HG02798 (cell line): ENCODE results near the gene IL1RAPL1.
"Not testable (repeated sequence)": the region's sequence is repeated elsewhere in the genome, so short reads cannot be mapped to it uniquely, and the experiment has no call there.

ENCODE experiments used
- ATAC-seq: cut with Tn5 transposase; IDR thresholded peaks from one replicate; pipeline ENCODE4 v1.9.1; 2021; ENCODE audit warnings: mild to moderate bottlenecking; ENCODE audit not compliant: unreplicated experiment, poor library complexity

Gene IL1RAPL1

DNA sequence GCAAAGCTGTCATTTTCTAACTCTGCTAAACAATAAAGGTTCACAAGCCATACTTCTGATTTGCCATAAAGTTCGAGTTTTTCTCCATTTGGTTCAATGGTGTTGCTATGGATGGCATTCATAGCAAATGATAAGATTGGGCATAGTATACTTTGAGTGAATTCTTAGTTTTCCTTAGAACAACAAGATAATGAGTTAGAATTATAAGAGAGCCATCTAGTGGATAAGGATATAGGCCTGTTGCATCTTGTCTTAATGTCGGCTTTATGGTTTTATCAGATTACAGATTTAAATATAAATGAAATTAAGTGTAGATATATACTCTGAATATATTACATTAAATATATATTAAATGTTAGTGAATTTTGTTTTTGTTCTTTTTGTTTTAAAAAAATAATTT lies 644.6 kb downstream of the IL1RAPL1 start:
- ATAC-seq = no peak

DNA sequence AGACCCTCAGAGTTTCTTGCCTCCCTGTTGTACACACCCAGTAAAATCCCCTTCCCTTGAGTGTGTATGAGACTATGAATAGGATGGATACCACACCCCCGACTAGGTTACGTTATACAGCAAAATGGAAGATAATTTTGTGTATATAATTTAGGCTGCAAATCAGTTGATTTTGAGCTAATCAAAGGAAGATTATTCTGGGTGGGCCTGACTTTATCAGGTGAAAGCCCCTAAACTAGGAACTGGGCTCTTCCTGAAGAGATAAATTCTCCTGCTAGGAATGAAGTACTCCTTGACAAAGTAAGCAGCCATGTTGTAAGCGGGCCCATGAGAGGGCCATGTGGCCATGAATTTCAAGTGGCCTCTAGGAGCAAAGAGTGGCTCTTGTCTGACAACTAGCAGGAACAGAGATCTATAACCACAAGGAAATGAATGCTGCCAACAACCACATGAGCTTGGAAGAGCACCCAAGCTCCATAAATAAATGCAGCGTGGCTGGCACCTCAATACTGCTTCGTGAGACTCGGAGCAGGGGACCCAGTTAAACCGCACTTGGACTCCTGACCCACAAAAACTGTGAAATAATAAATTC lies 646.4 kb downstream of the IL1RAPL1 start:
- no peak for ATAC-seq

DNA sequence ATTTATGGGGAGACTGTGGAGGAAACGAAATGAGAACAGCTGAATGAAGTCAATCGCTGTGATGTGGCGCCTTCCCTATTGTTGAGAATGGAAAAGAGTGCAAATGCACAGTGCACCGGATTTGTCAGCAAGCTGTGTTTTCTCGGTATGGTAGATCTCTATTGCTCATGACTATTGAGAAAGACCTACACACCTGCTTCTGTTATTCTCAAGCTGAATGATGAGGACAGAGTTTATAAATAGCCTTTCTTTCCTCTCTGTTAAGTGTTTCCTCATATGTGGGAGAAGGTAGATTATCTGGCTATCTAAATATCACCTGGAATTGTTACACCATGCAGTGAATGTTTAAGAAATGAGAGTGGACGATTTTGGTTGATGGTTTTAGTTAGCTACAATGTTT lies 650.7 kb downstream of the IL1RAPL1 start:
- ATAC-seq = no peak

DNA sequence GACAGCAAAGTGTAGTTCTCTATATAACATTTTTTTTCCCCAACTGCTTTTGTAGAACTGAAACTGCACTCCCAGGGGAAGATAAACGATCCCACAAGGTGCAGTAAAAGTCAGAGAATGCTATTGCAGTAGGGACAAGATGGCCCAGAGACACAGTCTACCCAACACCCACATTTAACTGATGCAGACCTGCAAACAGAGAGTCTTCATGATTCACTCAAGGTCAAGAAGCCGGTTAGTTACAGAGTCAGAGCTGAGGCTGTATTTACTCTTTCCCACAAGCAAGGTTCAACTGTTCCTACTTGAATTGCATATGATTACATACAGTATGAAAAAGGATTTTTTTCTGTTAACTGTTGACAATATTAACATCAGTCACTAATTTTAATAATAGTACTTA lies 654.6 kb downstream of the IL1RAPL1 start:
- no peak for ATAC-seq

DNA sequence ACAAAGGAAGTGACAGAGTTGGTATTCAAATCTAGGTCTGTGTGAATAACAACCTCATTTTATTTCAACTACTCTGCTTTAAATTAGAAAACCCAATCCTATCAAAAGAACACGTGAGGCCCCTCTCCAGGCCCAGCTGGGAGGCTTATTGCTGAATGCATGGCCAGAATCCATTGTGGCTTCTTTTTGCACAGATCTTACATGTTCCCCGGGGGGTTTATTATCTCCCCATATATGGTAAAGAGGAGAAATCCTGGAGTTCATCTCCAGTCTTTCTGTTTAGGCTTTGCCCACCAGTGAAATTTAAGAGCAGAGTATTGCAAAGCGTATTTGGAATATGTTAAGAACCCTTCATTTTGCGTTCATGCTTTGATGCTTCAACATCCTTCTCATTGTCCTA lies 655.6 kb downstream of the IL1RAPL1 start:
- ATAC-seq = no peak

DNA sequence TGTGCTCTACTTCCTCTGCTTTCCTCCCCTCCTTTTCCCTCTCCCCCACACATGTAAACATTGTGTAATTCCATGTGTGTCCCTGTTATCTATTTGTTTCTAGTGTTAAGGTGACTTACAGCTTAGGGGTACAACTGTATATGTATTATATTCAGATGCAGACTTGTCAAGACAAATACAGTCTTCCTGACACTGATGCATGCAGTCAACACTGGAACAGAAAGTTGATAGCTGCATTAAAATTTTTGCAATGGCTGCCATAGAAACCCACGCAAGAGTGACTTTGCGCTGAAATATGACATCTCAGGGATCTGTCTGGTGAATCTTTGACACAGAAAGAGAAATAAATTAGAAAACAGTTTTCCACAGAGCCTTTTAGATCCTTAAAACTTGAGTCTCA lies 656.7 kb downstream of the IL1RAPL1 start:
- no peak for ATAC-seq

DNA sequence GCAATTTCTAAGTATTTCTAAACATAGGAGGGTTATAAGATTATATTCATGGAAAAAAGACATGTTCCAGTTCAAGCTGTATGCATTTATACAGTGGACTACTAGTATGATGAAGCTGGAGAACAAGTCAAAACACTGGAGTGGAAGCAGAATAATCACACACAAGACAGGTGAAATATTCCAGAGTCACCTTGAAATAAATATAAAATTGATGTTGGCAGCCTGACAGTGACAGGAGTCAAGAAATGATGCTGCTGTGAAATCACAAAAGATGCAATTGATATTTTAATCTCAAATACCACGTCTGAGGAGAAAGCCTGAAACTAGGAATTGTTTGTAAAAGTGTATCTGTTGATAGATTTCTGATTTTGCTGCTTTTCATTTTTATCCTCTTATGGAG lies 667.3 kb downstream of the IL1RAPL1 start:
- no peak for ATAC-seq

DNA sequence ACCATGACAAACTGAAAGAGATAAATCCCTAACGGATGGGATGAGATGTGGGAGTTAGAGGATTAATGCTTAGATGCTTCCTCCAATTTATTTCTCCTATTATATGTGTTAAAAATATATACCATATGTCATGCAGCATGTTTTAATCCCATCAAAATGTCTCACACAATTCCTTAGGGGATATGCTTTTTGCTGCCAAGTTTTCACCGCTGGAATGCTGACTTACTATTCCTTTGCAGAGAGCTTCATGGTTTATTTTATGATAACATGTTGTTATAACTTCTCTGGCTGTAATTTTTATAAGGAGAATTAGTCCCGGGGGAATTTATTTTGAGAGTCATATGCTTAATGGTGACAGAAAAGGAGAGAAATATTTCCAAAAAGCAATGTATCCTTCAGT lies 670.3 kb downstream of the IL1RAPL1 start:
- no peak for ATAC-seq

DNA sequence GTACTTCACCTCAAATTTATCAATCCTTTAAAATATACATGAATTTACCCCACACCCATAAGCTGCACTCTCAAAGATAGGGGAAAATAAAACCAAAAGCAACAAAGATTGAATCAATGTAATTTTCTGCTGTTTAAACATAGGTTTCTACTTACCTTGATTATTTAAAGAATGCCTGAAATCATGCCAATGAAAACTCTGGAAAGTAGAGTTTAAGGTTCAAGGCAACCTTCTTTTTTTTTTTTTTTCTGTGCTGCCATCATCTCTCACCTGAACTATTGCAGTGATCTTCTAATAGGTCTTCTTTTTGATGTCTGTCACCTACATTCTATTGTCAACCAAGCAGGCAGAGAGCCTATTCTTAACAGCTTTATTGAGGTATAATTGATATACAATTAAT lies 682.1 kb downstream of the IL1RAPL1 start:
- no peak for ATAC-seq

DNA sequence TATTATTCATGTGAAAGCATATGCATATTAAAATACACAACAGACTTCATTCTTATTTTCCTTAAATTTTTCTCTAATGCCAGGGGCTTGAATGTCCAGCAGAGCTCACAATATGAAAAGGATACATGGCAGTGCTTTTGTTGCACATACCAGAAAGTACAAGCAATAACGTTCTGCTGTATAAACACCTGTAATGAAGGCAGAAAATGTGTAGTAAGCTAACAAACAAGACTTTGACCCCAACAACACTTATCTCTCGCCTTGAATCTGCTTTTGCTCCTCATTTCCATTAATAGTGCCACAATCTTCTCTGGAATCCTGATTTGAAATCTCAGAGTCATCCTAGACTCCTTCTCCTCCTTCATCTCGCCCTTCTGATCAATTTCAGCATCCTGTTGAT lies 687.3 kb downstream of the IL1RAPL1 start:
- ATAC-seq = no peak

DNA sequence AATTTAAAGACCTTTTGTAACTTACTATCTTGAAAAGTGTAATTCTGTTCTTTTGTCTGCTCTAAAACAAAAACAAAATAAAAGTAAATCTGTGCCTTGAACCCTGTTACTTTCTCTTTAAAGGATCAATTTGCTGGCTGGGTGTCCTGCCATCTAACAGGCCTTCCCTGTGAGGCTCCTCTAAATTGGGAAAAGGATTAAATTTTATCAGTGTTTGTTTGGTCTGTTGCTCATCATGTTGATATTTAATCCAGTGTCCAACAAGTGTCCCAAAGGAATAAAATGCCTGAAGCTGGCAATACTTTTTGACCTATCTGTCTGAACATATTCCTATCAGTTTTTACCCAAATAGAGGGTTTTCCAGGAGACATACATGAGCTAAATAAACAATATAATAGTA lies 688.7 kb downstream of the IL1RAPL1 start:
- no peak for ATAC-seq

DNA sequence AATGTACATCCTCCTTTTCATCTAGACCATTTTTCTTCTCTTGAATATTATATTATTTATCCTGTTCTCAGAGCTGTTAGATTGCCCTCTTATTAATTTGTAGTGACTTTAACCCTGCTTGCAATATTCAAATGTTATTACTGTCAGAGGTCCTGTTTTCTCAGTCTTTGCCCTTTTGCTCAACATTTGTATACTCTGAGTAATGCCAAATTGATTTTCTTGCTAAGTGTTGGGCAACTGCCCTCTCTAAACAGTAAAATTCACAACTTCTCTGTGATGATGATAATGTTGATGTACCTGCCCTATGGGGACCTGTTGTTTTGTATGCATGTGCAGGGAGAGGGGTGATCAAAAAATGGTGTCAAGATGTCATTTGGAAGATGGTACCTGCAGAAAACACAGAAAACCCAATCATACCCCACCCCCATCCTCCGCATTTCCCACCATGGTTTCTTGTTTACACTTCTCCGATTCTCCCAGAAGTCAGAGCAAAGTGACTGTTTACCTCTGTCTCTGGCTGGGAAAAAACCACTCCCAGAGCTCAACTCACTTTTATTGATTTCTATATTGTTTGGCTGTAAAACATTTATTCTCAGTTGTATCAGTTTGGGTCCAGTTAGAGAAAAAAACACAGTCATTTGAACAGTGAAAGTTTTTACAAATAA lies 694.0 kb downstream of the IL1RAPL1 start:
- no peak for ATAC-seq

DNA sequence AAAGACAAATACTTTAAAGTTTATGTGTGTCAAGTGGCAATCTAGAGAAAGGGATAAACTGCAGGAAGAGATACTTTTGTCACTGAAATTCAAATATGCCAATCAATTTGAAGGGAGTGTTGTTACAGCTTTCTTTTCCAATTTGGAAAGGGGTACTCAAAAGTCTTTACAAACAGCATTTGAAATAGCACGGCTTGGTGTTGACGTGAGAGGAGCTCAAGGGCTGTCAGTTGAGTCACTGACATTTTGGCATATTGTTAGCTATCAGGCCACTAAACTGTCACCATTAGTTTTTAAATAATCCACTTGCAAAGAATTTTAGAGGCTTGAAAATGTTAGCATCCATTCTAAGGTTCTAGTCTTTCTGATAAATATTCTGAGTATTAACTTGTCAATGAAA lies 698.4 kb downstream of the IL1RAPL1 start:
- ATAC-seq = no peak

DNA sequence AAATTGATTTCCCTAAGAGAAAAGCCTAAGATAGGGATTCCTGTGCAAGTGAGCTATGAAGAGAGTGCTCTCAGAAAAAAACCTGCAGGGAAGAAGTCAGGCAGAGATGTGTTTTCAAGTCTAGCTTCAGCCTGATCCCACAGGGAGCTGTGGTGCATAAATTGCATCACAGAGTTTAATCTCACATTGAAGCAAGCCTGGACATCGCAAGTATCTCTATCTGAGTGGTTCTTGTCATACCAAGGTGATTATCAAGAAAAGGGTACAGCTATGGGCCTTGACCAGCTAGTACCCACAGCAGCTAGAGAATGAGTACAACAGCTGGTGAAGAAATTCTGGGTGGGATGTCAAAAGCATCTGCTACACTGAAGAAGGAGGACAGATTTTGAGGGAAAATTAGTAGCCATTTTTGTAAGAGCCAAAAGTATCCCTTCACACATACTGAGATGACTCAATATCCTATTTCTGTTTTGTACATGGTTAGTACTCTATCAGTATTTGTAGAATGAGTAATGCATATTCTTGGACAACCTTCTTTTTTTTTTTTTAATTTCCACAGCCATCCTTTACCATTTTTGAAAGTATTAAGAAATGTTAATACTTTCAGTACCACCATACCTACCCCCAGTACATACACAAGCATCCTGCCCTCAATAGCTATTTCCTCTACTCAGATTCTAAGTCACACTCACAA lies 708.9 kb downstream of the IL1RAPL1 start:
- ATAC-seq = no peak

DNA sequence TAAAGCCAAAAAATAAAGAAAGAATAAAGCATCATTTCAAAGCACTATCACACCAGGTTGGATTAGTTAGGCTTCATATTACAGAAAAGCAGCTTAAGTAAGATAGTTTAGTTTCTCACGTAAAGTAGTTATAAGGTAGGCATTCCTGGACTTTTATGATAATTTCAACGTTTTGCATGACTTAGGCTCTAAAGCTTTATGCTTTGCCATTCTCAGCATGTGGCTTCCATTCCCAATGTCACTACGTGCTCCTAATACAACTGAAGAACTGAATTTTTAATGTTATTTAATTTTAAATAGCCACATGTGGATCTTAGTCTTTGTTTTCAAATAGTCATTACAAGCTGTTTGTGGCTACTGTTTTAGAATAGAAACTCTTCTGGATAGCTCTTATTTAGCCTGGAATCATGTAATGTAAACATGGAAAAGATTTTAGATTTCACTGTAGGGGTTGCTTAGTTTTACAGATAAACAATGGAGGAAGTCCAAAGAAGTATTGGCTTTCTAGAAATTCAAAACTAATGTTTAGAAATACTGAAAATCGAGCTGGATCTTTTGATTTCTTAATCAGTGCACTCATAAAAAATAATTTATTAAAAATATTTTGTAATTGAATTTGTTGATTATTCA lies 710.0 kb downstream of the IL1RAPL1 start:
- no peak for ATAC-seq

DNA sequence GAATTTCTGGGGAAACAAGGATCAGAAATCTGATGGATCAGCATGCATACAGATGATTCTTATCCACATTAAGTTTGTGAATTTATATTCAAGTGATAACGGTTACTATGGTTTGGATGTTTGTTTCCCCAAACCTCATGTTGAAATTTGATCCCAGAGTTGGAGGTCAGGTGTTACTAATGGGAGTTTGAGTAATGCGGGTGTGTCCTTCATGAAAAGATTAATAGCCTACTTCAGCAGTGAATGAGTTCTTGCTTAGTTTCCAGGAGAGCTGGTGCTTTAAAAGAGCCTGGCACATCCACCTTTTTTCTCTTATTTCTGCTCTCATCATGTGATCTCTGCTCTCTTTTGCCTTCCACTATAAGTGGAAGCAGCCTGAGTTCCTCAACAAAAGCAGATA lies 712.4 kb downstream of the IL1RAPL1 start:
- ATAC-seq = no peak

DNA sequence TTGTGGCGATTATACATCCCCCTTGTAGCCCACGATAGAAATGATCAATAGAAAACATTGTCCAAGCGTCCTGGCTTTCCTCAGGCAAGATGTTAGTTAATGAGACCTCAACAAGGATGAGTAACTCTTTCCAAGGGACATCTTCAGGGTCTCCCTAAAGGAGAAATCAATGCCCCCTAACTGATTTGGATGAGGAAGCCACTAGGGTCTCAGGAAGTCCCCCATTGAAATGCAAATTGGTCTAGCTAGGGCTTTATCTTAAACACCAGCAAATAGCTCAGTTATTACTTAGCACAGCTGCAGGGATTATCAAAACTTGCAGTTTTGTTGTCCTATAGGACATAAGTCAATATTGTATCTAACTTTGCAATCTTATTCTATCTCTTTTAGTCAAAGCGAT lies 721.5 kb downstream of the IL1RAPL1 start:
- no peak for ATAC-seq

DNA sequence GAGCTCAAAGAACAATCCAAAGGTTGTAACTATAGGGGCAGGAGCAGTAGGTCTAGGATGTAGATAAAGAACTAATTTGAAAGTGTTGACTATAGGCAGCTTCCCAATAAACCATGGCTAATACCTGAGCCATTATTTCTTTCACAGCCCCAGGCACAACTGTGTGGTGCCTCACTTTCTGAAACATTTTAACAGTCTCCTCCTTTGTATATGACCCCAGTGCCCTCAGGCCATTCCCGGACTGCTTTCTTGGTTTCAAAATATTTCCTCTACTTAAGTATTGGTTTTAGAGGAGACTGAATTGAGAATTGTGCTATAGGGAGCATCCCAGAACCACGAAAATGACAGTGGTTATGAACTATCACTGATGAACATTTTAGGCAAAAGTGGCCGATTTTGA lies 728.7 kb downstream of the IL1RAPL1 start:
- no peak for ATAC-seq

DNA sequence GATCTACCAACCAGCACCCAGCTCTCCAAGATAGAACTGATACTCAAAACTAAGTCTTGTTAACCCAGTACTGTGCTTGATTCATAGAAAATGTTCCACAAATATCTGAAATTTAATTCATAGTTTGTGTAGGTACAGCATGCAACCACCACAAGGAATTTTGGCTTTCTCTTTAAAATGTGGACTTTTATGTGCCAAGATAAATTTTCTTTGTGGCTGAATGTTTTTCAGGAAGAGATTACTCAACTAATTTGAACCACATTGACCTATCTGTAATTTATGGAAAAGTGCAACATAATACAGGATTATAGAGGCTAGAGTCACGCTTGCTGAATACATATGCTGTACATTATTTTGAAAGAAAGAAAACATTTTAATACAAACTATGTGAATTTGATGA lies 730.8 kb downstream of the IL1RAPL1 start:
- no peak for ATAC-seq

DNA sequence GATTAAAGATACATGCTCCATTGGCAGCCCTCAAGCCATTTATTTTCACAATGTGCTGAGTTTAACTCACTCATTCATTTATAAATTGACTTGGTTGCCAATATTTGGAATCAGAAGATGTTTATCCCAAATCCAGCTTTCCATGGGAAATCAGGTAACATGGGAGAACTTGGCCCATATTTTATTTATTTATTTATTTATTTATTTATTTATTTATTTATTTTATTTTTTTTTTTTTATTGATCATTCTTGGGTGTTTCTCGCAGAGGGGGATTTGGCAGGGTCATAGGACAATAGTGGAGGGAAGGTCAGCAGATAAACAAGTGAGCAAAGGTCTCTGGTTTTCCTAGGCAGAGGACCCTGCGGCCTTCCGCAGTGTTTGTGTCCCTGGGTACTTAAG lies 745.2 kb downstream of the IL1RAPL1 start:
- ATAC-seq = not testable (repeated sequence)

DNA sequence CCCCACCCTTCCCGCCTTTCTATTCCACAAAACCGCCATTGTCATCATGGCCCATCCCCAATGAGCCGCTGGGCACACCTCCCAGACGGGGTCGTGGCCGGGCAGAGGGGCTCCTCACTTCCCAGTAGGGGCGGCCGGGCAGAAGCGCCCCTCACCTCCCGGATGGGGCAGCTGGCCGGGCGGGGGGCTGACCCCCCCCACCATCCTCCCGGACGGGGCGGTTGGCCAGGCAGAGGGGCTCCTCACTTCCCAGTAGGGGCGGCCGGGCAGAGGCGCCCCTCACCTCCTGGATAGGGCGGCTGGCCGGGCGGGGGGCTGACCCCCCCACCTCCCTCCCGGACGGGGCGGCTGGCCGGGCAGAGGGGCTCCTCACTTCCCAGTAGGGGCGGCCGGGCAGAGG lies 745.8 kb downstream of the IL1RAPL1 start:
- not testable (repeated sequence) for ATAC-seq
